Left lung (tissue), 10 donors: ENCODE measurements around the gene PIF1. TPM values are rescaled to one million over a fixed set of nuclear protein-coding genes. Genes with fewer than 3 reads are reported as not detected.

Experiments used
- ATAC-seq: fragments of 200-7000 bp; cut with Tn5 transposase; one replicate; pipeline ENCODE4 v1.9.1; 2020; ENCODE audit warnings: moderate library complexity
- DNase-seq, 4 donors: peaks; one replicate each; pipeline ENCODE4 v3.0.0-alpha.2; 2013 to 2020
- H3K27ac ChIP-seq, 2 donors: fragments of 200-600 bp; sonication (generic) in 1 of 2; one replicate each; pipeline versions ENCODE4 v1.5.0 to v1.8.0; 2020 to 2021
- H3K27me3 ChIP-seq, 2 donors: fragments of 200-600 bp; sonication (generic) in 1 of 2; one replicate each; pipeline versions ENCODE4 v1.5.0 to v1.8.0; 2020 to 2021
- H3K36me3 ChIP-seq, 2 donors: fragments of 200-600 bp; sonication (generic) in 1 of 2; one replicate each; pipeline versions ENCODE4 v1.5.0 to v1.8.0; 2020 to 2021
- H3K4me1 ChIP-seq, 2 donors: fragments of 200-600 bp; one replicate each; pipeline ENCODE4 v1.8.0; 2021
- H3K4me3 ChIP-seq, 2 donors: fragments of 200-600 bp; sonication (generic) in 1 of 2; one replicate each; pipeline versions ENCODE4 v1.5.0 to v1.8.0; 2020 to 2021; ENCODE audit warnings: mild to moderate bottlenecking in 1 of 2
- H3K9me3 ChIP-seq, 2 donors: fragments of 200-600 bp; sonication (generic) in 1 of 2; one replicate each; pipeline versions ENCODE4 v1.5.0 to v1.8.0; 2020 to 2021
- CTCF ChIP-seq, 2 donors: fragments of 200-600 bp; sonication (generic) in 1 of 2; IDR thresholded peaks; one replicate each; pipeline versions ENCODE4 v1.5.0 to v1.8.0; 2021; ENCODE audit warnings: antibody characterized with exemption in 2 of 2
- intact Hi-C, 2 donors: fragments of 100-400 bp; cut with DNase I; formaldehyde crosslinking; loops; one replicate each; pipeline versions ENCODE4 v1.11.2 to v1.14.2; 2022
- polyA plus RNA-seq, 6 donors: library from polyadenylated mRNA; unstranded; fragments of 120-200 nt; gene quantifications; one replicate each; pipeline ENCODE4 v1.2.1, GENCODE V29; 2013; ENCODE audit not compliant: insufficient read length in 6 of 6
- total RNA-seq, 2 donors: library from RNA; stranded (reverse); fragmentation: NEBNext Ultra II Directional; extraction: Animal tissue kit (Norgen Biotek cat#: 25700); gene quantifications; one replicate each; pipeline ENCODE4 v1.2.1, GENCODE V29; 2021
- donor health status: DM: no; HTN: yes; CAD: no.
- donor health status: DM: no; HTN: no; CAD: no.

PIF1 gene
- total and polyA plus RNA-seq, 8 donors = 1.6 to 17.7 (median 10.8) TPM

GRCh38 chr15:64773606-64774005, 51.8 kb downstream of the PIF1 start:
- no peaks in the 10 kb centered on the region for H3K9me3 ChIP-seq
- DNase-seq (no peak), ATAC-seq (no peak)
- H3K27me3 ChIP-seq = peaks cover 0 to 55% of the 10 kb centered on the region in 2 donors
- H3K27ac ChIP-seq = no peak overlapping the region
- no peaks in the 10 kb centered on the region for H3K36me3 ChIP-seq
- H3K4me1 ChIP-seq = peaks cover 7 to 15% of the 10 kb centered on the region in 2 donors
- intact Hi-C loops = no loop called here
- H3K4me3 ChIP-seq = no peak overlapping the region
- TF ChIP-seq CTCF (IDR thresholded peaks at IDR 0.05) = no peak

- Histone ChIP-seq H3K36me3 (no peaks in the 10 kb centered on the region), H3K4me1 (peaks cover 7 to 15% of the 10 kb centered on the region in 2 donors), H3K4me3 (no peak overlapping the region), H3K27ac (no peak overlapping the region), H3K27me3 (peaks cover 0 to 55% of the 10 kb centered on the region in 2 donors), H3K9me3 (no peaks in the 10 kb centered on the region)
- no peak for DNase-seq
- no peak for TF ChIP-seq CTCF (IDR thresholded peaks at IDR 0.05)
- no peak for ATAC-seq
- intact Hi-C loops = no loop called here
Measured at GRCh38 chr15:64772964-64773363, 52.5 kb downstream of the PIF1 start.

- peaks cover 7 to 15% of the 10 kb centered on the region in 2 donors for H3K4me1 ChIP-seq
- no peak overlapping the region for H3K27ac ChIP-seq
- intact Hi-C loops = no loop called here
- H3K9me3 ChIP-seq = no peaks in the 10 kb centered on the region
- DNase-seq (no peak), ATAC-seq (no peak)
- H3K4me3 ChIP-seq = no peak overlapping the region
- no peaks in the 10 kb centered on the region for H3K36me3 ChIP-seq
- peaks cover 0 to 53% of the 10 kb centered on the region in 2 donors for H3K27me3 ChIP-seq
- no peak for TF ChIP-seq CTCF (IDR thresholded peaks at IDR 0.05)
Measured at GRCh38 chr15:64772488-64772887, 53.0 kb downstream of the PIF1 start.

GRCh38 chr15:64770626-64771025, 54.8 kb downstream of the PIF1 start:
- H3K36me3 ChIP-seq = no peaks in the 10 kb centered on the region
- H3K27me3 ChIP-seq = peaks cover 0 to 34% of the 10 kb centered on the region in 2 donors
- intact Hi-C loops = no loop called here
- no peak overlapping the region for H3K4me3 ChIP-seq
- no peak for ATAC-seq
- peaks cover 0 to 8% of the 10 kb centered on the region in 2 donors for H3K4me1 ChIP-seq
- H3K9me3 ChIP-seq = no peaks in the 10 kb centered on the region
- no peak overlapping the region for H3K27ac ChIP-seq
- no peak for TF ChIP-seq CTCF (IDR thresholded peaks at IDR 0.05)
- no peak for DNase-seq

GRCh38 chr15:64767203-64767602, 58.2 kb downstream of the PIF1 start:
- H3K9me3 ChIP-seq = no peaks in the 10 kb centered on the region
- no peak overlapping the region for H3K4me3 ChIP-seq
- intact Hi-C loops = no loop called here
- DNase-seq (peak in 1 of 4 donors; percentile 28), ATAC-seq (no peak)
- no peaks in the 10 kb centered on the region for H3K4me1 ChIP-seq
- TF ChIP-seq CTCF (IDR thresholded peaks at IDR 0.05) = no peak
- no peak overlapping the region for H3K27ac ChIP-seq
- peaks cover 0 to under 1% of the 10 kb centered on the region in 2 donors for H3K27me3 ChIP-seq
- no peaks in the 10 kb centered on the region for H3K36me3 ChIP-seq
